GM19463 (cell line): ENCODE measurements around the gene MYF5.

Experiments used
- ATAC-seq: cut with Tn5 transposase; IDR thresholded peaks from one replicate; pipeline ENCODE4 v1.9.1; 2021; ENCODE audit warnings: mild to moderate bottlenecking, moderate library complexity; ENCODE audit not compliant: unreplicated experiment

MYF5 gene

GRCh38 chr12:80756875-80757274 is 40.2 kb downstream of the MYF5 start:
- peak; percentile 84 for ATAC-seq

GRCh38 chr12:80761838-80762237 is 45.1 kb downstream of the MYF5 start:
- peak; percentile 43 for ATAC-seq

- ATAC-seq, result no peak
Observed at GRCh38 chr12:80763874-80764273, 47.2 kb downstream of the MYF5 start.

- no peak for ATAC-seq
Observed at GRCh38 chr12:80766210-80766609, 49.5 kb downstream of the MYF5 start.

- ATAC-seq, result peak; percentile 92
Observed at GRCh38 chr12:80766897-80767296, 50.2 kb downstream of the MYF5 start.
